C4-2B (cell line): ENCODE data around the gene ATG7.

Experiments used
- ZFX ChIP-seq: fragments of 450-650 bp; IDR thresholded peaks from 2 replicates; pipeline ENCODE4 v1.6.1; 2017
- TF ChIP-seq, protein P1 (sequence below): fragments of 450-650 bp; conservative IDR thresholded peaks from 2 replicates; pipeline ENCODE4 v1.5.1; 2017; ENCODE audit warnings: mild to moderate bottlenecking

DNA sequence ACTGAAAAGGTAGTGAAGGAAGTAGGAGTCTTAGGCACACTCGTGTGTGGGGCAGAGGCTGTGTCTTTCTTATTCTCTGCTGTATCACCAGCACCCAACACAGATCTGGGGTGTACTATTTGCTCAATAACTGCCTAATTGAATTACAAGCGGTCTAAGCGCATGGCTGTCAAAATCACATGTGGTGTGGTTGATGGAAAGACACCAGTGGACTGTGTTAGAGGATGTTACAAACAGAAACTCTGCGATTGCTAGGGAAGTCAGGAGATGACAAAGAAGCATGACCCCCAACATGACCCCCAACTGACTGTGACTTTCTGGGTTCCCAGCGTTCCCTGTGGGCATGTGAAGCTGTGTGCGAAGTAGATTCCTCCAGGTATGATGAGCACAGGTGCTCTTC is 32.0 kb downstream of the ATG7 start:
- TF ChIP-seq, protein P1, sequence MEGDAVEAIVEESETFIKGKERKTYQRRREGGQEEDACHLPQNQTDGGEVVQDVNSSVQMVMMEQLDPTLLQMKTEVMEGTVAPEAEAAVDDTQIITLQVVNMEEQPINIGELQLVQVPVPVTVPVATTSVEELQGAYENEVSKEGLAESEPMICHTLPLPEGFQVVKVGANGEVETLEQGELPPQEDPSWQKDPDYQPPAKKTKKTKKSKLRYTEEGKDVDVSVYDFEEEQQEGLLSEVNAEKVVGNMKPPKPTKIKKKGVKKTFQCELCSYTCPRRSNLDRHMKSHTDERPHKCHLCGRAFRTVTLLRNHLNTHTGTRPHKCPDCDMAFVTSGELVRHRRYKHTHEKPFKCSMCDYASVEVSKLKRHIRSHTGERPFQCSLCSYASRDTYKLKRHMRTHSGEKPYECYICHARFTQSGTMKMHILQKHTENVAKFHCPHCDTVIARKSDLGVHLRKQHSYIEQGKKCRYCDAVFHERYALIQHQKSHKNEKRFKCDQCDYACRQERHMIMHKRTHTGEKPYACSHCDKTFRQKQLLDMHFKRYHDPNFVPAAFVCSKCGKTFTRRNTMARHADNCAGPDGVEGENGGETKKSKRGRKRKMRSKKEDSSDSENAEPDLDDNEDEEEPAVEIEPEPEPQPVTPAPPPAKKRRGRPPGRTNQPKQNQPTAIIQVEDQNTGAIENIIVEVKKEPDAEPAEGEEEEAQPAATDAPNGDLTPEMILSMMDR, result no peak
- TF ChIP-seq ZFX, result no peak
